GM19324 (cell line): ENCODE measurements around the gene CCDC158.
"Not testable (repeated sequence)": the region's sequence is repeated elsewhere in the genome, so short reads cannot be mapped to it uniquely, and the experiment has no call there.

Source experiments
- ATAC-seq: cut with Tn5 transposase; IDR thresholded peaks from one replicate; pipeline ENCODE4 v1.9.1; 2021; ENCODE audit warnings: mild to moderate bottlenecking, moderate library complexity; ENCODE audit not compliant: unreplicated experiment, low FRiP score

The CCDC158 gene

GRCh38 chr4:76430519-76431388, 9.8 kb upstream of the CCDC158 start:
- ATAC-seq = no peak

DNA sequence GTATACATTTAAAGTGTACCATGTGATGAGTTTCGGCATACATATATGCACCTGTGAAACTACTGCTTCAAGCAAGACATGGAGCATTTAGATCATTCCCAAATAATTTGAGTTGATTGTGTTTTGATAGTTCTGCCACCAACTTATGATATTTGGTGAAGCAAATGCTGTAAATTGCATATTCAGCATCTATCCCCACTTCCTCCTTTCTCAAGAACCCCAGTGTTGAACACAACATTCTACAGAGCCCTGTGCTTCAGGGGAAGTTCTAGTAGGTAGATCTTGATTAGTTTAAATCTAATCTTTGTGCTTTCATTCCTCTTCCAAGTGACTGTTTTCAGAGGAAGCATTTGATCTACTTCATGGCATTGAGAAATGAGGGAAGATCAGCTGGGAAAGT, 8.7 kb upstream of the CCDC158 start:
- ATAC-seq = no peak

DNA sequence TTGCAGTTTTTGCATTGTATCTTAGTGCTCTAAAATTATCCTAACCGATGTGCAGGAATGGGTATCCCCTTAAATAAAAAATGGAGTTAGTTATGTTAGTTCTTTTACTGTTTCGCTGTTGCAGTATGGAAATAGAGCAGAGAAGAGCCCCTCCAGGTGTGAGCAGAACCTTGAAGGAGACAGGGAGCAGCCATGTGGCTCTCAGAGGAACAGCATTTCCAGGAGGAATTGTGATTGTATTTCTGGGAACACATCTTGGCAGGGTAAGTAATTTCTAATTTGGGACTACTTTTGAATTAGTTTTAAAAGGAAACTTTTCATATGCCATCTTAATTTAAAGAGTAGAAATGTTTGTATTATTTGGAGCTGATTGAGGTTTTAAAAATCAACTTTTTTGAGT, 5.3 kb upstream of the CCDC158 start:
- no peak for ATAC-seq

DNA sequence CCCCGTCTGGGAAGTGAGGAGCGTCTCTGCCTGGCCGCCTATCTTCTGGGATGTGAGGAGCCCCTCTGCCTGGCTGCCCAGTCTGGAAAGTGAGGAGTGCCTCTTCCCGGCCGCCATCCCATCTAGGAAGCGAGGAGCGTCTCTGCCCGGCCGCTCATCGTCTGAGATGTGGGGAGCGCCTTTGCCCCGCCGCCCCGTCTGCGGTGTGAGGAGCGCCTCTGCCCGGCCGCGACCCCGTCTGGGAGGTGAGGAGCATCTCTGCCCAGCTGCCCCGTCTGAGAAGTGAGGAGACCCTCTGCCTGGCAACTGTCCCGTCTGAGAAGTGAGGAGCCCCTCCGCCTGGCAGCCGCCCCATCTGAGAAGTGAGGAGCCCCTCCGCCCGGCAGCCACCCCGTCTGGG, 2.2 kb upstream of the CCDC158 start:
- not testable (repeated sequence) for ATAC-seq

GRCh38 chr4:76420188-76420761, 666 bp downstream of the CCDC158 start:
- no peak for ATAC-seq

DNA sequence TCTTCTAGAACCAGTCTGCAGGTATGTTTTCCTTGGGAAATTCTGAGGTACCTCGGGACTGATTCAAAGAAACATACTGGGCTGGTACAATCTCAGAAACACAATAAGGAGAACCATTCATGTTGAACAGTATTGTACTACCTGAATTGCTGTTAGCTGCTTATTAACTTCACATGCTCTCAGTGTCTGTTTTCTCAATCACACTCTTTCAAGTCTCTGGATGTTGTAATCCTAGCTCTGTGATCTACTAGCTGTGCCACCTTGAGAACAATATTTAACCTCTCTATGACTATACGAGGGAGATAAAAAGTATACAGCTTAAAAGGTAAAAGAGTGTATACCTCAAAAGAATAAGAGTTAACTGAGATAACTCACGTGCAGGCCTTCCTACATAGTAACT, 10.3 kb downstream of the CCDC158 start:
- ATAC-seq = no peak

DNA sequence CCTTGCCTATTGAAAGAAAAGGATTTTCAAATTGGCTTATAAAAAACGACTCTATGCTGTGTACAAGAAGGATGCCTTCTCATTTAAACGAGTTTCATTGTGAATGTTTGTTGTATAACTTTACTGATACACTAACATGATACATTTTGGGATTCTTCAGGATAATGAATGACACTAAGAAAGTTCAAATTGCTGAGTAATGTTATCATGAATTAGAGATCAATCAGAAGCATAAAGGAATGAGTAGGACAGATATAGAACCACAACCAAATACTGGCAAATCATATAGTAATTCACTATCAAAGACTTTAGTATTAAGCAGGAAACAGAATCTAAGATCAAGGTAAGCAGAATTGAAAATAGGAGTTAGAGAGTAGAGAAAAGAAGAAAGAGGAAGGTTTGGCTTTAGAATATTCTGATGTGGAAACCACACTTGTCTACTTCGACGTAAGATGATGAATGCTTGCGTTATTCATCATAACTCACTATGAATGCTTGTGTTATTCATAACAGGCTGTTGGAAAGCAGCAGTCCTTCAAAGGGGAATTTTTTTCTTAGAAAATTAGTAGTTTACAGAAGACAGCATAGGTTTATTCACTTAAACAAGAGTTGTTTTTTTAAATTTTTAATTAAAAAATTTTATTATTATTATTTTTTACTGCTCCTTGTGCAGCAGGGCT, 13.4 kb downstream of the CCDC158 start:
- no peak for ATAC-seq

- no peak for ATAC-seq
These were observed 14.9 kb downstream of the CCDC158 start for GRCh38 chr4:76406081-76406480.

DNA sequence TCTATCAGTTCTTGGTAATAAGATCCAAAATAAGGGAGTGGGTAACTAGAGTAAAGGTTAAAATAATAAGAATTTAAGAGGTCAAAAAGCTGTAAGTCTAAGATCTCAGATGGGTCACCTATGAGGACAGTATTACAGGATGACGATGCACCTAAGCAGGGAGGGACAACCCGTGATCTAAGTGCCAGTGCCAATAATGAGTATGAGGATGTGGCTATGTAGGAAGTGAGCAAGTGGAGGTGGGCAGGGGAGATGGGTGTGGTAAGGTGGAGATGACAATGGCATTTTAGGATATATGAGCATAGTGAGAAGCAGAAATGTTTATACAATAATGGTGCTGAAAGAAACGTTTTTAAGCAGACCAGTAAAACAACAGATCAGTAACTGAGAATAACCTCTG, 19.3 kb downstream of the CCDC158 start:
- no peak for ATAC-seq

DNA sequence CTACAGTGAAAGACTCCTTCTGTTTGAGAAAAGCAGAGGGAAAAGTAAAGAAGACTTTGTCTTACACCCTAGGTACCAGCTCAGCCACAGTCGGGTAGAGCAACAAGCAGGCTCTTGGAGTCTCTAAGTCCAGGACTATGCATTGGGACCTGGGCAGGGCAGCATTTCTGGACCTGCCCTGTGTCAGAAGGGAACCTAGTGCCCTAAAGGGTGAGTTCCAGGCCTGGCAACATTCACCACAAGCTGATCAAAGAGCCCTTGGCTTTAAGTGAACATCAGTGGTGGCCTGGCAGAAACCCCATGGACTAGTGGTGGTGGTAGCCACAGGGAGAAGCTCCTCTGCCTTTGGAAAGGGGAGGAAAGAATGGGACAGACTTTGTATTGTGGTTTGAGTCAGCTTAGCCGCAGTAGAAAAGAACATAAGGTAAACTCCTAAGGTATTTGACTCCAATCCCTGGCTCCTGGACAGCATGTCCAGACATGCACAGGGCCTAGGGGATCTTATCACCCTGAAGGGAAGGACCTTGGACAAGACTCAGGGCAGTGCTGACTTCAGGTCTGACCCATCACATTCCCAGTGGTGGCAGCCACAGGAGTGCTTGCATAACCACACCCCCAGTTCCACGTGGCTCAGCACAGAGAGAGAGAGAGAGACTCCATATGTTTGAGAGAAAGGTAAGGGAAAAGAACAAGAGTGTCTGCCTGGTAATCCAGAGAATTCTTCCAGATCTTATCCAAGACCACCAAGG, 32.6 kb downstream of the CCDC158 start:
- no peak for ATAC-seq

GRCh38 chr4:76386566-76387305, 34.2 kb downstream of the CCDC158 start:
- no peak for ATAC-seq

GRCh38 chr4:76385974-76386373, 35.0 kb downstream of the CCDC158 start:
- ATAC-seq = no peak

DNA sequence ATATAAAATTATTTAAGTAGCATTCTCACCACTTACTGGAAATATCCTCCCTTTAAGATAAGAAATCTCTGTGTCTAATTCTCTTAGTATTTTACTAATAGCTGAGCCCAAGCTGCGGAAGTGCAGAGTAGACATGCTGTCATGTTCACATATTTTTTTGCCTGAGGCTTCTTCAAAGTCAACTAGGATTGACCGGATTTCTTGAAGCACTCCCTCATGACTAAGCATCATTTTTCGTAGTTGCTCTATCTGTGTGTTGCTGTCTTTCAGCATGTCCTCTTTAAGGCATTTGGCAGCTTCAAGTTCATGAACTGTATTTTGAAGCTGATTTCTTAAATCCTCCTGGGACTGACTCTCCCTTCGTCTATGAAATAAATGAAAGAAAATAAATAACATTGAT, 36.9 kb downstream of the CCDC158 start:
- ATAC-seq = no peak

DNA sequence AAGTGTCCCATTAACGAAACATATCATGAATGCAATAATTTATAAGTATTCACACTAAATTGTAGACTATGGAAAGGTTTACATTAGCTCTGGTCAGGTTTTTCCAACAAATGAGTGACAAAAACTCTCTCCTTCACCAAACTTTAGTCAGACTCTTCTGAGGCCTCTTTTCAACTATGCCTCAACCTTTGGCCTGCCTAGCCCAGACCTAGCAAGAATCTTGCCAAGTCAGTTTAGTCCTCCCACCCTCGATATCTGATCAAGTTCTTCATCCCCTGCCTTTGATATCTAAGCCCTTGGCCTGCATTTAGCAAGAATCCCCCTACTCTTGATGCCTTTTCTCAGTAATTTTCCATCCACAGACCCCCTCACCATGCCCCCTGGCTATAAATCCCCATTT, 37.9 kb downstream of the CCDC158 start:
- ATAC-seq = no peak

- ATAC-seq = no peak
These were observed 39.0 kb downstream of the CCDC158 start for GRCh38 chr4:76381986-76382385.

GRCh38 chr4:76380561-76380960, 40.4 kb downstream of the CCDC158 start:
- ATAC-seq = no peak

DNA sequence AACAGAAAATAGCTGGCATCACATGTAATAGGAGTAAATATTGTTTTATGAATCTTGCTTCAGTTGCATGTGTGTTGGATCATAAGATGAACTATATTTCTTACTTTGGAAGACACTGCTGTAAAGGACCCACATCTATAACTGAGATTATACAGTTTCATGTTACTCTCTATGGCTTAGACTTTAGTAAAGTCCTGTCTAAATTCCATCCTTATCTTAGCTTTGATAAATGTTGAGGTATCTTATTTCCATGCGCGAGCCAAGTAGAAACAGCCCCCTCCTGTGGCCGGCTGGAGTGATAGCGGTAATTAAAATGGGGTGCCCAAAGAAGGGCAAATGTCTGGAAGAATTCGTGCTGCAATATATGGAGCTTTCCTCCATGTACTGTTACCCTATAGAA, 43.0 kb downstream of the CCDC158 start:
- ATAC-seq = no peak

DNA sequence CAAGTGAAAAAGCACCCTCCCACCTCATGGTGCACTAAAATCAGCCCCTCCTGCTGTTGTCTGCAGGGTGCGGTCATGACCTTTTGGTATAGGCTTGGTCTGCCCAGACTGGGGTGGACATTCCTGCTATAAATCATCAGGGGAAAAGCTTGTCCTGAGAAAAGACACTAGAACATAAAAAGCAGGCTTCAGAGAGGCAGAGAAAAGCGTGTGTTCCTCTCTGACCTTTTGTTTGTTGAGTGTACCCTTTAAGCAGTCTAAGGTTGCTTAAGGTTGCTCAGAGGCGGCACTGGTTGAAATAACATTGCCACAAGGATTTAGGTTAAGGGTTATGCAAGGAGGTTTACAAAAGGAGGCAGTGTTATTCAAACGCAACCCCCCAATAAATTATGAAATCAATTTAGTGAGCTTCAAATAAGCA, 43.5 kb downstream of the CCDC158 start:
- no peak for ATAC-seq

DNA sequence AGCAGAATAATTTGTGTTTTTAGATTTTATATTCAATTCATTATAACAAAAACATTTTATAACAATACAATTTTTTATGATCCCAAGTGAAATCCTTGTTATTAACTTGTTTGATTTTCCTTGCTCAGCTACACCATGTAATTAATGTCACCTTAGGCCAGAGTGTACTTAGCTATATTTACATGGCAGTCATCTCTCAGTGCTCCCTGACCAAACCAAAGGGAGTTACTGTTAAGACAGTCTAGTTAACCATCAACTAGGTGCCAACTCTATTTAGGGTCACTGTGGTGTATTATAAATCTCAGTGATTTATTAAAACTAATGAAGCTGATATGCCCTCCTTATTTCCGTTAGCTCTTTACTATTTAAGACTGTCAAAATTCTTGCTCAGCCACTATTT, 44.4 kb downstream of the CCDC158 start:
- ATAC-seq = no peak

- ATAC-seq = no peak
These were observed 45.2 kb downstream of the CCDC158 start for GRCh38 chr4:76375703-76376102.
